ENCODE data around the gene ZNF550.

- TF ChIP-seq CTCF (IDR thresholded peaks at IDR 0.05; ENCODE audit: poor library complexity, severe bottlenecking) (no peak), REST (IDR thresholded peaks at IDR 0.05; ENCODE audit: borderline replicate concordance) (no peak), EZH2 (IDR thresholded peaks at IDR 0.05; ENCODE audit: borderline replicate concordance, insufficient read depth, low read length, poor library complexity, severe bottlenecking) (no peak), RAD21 (conservative IDR thresholded peaks at IDR 0.05) (no peak)
Measured at GRCh38 chr19:57583104-57583520, 23.4 kb upstream of the ZNF550 start.

Measured in neural cell (in vitro differentiated cells).